HepG2 (cell line): ENCODE results near the gene CSKMT. TPM values are rescaled to one million over a fixed set of nuclear protein-coding genes. Genes with fewer than 3 reads are reported as not detected.

Experiments used
- ARHGAP35 ChIP-seq: sonication (generic); formaldehyde crosslinking; IDR thresholded peaks from 2 replicates; pipeline ENCODE4 v1.9.0; 2022; ENCODE audit warnings: mild to moderate bottlenecking, inconsistent platforms, moderate library complexity, missing genetic modification reagents, borderline replicate concordance
- ARID2 ChIP-seq: sonication (generic); formaldehyde crosslinking; IDR thresholded peaks from 2 replicates; pipeline ENCODE4 v1.8.1; 2022; ENCODE audit warnings: mild to moderate bottlenecking, missing genetic modification reagents, borderline replicate concordance
- BRF2 ChIP-seq: sonication (generic); formaldehyde crosslinking; IDR thresholded peaks from 2 replicates; pipeline ENCODE4 v1.8.1; 2022; ENCODE audit warnings: mild to moderate bottlenecking, missing genetic modification reagents
- EEA1 ChIP-seq: sonication (generic); formaldehyde crosslinking; IDR thresholded peaks from 2 replicates; pipeline ENCODE4 v1.5.1; 2020; ENCODE audit warnings: mild to moderate bottlenecking, missing genetic modification reagents, borderline replicate concordance
- IKZF4 ChIP-seq: sonication (generic); formaldehyde crosslinking; IDR thresholded peaks from 2 replicates; pipeline ENCODE4 v1.5.1; 2020; ENCODE audit warnings: borderline replicate concordance, mild to moderate bottlenecking, low read depth, missing genetic modification reagents; ENCODE audit errors: not compliant biosample characterization
- KDM6A ChIP-seq: IDR thresholded peaks from 2 replicates; pipeline ENCODE4 v1.6.1; 2016; ENCODE audit warnings: low read depth
- KLF16 ChIP-seq, 2 experiments: sonication (generic) in 1 of 2; formaldehyde crosslinking in 1 of 2; IDR thresholded peaks; 2 replicates each; pipeline versions ENCODE4 v1.6.1 to v1.8.0; 2016 to 2023; ENCODE audit warnings: missing genetic modification reagents in 2 of 2, missing compliant biosample characterization in 1 of 2
- MBNL3 ChIP-seq: fragments of 250-450 bp; sonication (Bioruptor Pico); conservative IDR thresholded peaks from 2 replicates; pipeline ENCODE4 v1.8.0; 2022; ENCODE audit warnings: mild to moderate bottlenecking, inconsistent platforms
- NR1H2 ChIP-seq: sonication (generic); formaldehyde crosslinking; IDR thresholded peaks from 2 replicates; pipeline ENCODE4 v1.8.1; 2022; ENCODE audit warnings: low read depth, missing genetic modification reagents, borderline replicate concordance
- SPEN ChIP-seq: sonication (generic); formaldehyde crosslinking; IDR thresholded peaks from 2 replicates; pipeline ENCODE4 v1.5.1; 2020; ENCODE audit warnings: low read depth, mild to moderate bottlenecking, missing genetic modification reagents
- STAG1 ChIP-seq: sonication (generic); formaldehyde crosslinking; IDR thresholded peaks from 2 replicates; pipeline ENCODE4 v1.4.0; 2020; ENCODE audit warnings: missing genetic modification reagents
- ZNF180 ChIP-seq: sonication (generic); formaldehyde crosslinking; IDR thresholded peaks from 2 replicates; pipeline ENCODE4 v1.4.0; 2020; ENCODE audit warnings: low read depth, missing genetic modification reagents, borderline replicate concordance
- ZNF557 ChIP-seq: sonication (generic); formaldehyde crosslinking; IDR thresholded peaks from 2 replicates; pipeline ENCODE4 v1.4.0; 2020; ENCODE audit warnings: missing genetic modification reagents
- ZNF609 ChIP-seq: sonication (generic); formaldehyde crosslinking; IDR thresholded peaks from 2 replicates; pipeline ENCODE4 v1.4.0; 2020; ENCODE audit warnings: mild to moderate bottlenecking, missing genetic modification reagents, borderline replicate concordance
- ZNF782 ChIP-seq: sonication (generic); formaldehyde crosslinking; IDR thresholded peaks from 2 replicates; pipeline ENCODE4 v1.4.0; 2020; ENCODE audit warnings: missing genetic modification reagents, mild to moderate bottlenecking, borderline replicate concordance
- ZSCAN29 ChIP-seq: sonication (generic); formaldehyde crosslinking; conservative IDR thresholded peaks from 2 replicates; pipeline ENCODE4 v1.4.0; 2020; ENCODE audit warnings: mild to moderate bottlenecking, missing genetic modification reagents
- polyA plus RNA-seq, 8 experiments: library from polyadenylated mRNA; depleted of rRNA in 3 of 8; stranded (reverse) in 7 of 8; unstranded in 1 of 8; fragments of >200 nt; fragmentation: Illumina TruSeq in 4 of 8; extraction: Trizol in 4 of 8; gene quantifications; 2 replicates each; pipeline versions ENCODE4 v1.2.1 to v1.2.3, GENCODE V29; 2011 to 2016; ENCODE audit warnings: low read depth in 4 of 8, missing spikeins in 1 of 8, mixed read lengths in 1 of 8; ENCODE audit not compliant: insufficient read depth in 1 of 8
- total RNA-seq, 5 experiments: library from RNA; depleted of rRNA; stranded (reverse); fragments of >200 nt; fragmentation: Illumina TruSeq; extraction: Trizol; gene quantifications; 2 replicates each; pipeline ENCODE4 v1.2.3, GENCODE V29; 2016; ENCODE audit warnings: low read depth in 1 of 5
- TF ChIP-seq, protein P1 (sequence below): sonication (generic); formaldehyde crosslinking; IDR thresholded peaks from 2 replicates; pipeline ENCODE4 v1.5.1; 2020; ENCODE audit warnings: missing genetic modification reagents, mild to moderate bottlenecking, borderline replicate concordance
- TF ChIP-seq, protein P2 (sequence below): sonication (generic); formaldehyde crosslinking; conservative IDR thresholded peaks from 2 replicates; pipeline ENCODE4 v1.8.0; 2022; ENCODE audit warnings: missing genetic modification reagents

CSKMT gene
- total and polyA plus RNA-seq, 2 of the 13 experiments (the other 11 are each of a cell fraction or from before 2014, with no cell fraction given) = 7.6 to 31.8 TPM

- no peak for TF ChIP-seq KDM6A (CRISPR knock-in tag)
- TF ChIP-seq IKZF4 (CRISPR knock-in tag) = no peak
- 0 out of 2 replicates have a peak, but pooled peaks have one; percentile 44 for TF ChIP-seq BRF2 (CRISPR knock-in tag)
- no peak for TF ChIP-seq ZNF180
- TF ChIP-seq, protein P1, sequence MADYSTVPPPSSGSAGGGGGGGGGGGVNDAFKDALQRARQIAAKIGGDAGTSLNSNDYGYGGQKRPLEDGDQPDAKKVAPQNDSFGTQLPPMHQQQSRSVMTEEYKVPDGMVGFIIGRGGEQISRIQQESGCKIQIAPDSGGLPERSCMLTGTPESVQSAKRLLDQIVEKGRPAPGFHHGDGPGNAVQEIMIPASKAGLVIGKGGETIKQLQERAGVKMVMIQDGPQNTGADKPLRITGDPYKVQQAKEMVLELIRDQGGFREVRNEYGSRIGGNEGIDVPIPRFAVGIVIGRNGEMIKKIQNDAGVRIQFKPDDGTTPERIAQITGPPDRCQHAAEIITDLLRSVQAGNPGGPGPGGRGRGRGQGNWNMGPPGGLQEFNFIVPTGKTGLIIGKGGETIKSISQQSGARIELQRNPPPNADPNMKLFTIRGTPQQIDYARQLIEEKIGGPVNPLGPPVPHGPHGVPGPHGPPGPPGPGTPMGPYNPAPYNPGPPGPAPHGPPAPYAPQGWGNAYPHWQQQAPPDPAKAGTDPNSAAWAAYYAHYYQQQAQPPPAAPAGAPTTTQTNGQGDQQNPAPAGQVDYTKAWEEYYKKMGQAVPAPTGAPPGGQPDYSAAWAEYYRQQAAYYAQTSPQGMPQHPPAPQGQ (CRISPR knock-in tag) = no peak
- no peak for TF ChIP-seq STAG1
- peak; percentile 67; the same call in 1 of the 2 replicates for TF ChIP-seq SPEN (CRISPR knock-in tag)
- no peak; the same call in 1 of the 2 replicates for TF ChIP-seq ZNF609 (CRISPR knock-in tag)
- no peak for TF ChIP-seq ARID2 (CRISPR knock-in tag)
- peak in 1 of 2 experiments; percentile 89; a peak in 2 of 4 replicates for TF ChIP-seq KLF16 (CRISPR knock-in tag; IDR thresholded peaks at IDR 0.05)
- no peak for TF ChIP-seq ZNF782 (CRISPR knock-in tag)
- TF ChIP-seq ZNF557 (CRISPR knock-in tag) = no peak; the same call in 1 of the 2 replicates
- TF ChIP-seq, protein P2, sequence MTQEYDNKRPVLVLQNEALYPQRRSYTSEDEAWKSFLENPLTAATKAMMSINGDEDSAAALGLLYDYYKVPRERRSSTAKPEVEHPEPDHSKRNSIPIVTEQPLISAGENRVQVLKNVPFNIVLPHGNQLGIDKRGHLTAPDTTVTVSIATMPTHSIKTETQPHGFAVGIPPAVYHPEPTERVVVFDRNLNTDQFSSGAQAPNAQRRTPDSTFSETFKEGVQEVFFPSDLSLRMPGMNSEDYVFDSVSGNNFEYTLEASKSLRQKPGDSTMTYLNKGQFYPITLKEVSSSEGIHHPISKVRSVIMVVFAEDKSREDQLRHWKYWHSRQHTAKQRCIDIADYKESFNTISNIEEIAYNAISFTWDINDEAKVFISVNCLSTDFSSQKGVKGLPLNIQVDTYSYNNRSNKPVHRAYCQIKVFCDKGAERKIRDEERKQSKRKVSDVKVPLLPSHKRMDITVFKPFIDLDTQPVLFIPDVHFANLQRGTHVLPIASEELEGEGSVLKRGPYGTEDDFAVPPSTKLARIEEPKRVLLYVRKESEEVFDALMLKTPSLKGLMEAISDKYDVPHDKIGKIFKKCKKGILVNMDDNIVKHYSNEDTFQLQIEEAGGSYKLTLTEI (CRISPR knock-in tag) = no peak
- no peak for TF ChIP-seq ZSCAN29
- TF ChIP-seq NR1H2 (CRISPR knock-in tag) = no peak
- no peak for TF ChIP-seq EEA1 (CRISPR knock-in tag)
- no peak for TF ChIP-seq MBNL3
- TF ChIP-seq ARHGAP35 = no peak
Observed at GRCh38 chr11:62645946-62646824, 18.9 kb upstream of the CSKMT start, which contains the start of gene GANAB (continued).
